OCI-LY7 (cell line): ENCODE measurements around the gene BTAF1. TPM values are rescaled to one million over a fixed set of nuclear protein-coding genes. Genes with fewer than 3 reads are reported as not detected.

Source experiments
- BruUV-seq: library from RNA; stranded (reverse); fragments of 400-500 nt; replicated peaks from 2 replicates; lab custom pipeline; 2021; lab: Mats Ljungman, UMichigan
- CTCF ChIA-PET: fragments of 300-600 bp; sonication (Branson Sonifier 250); formaldehyde crosslinking; loops from one replicate; lab custom pipeline; 2022; ENCODE audit warnings: antibody characterized with exemption; ENCODE audit not compliant: unreplicated experiment; lab: Charles Lee
- POLR2A ChIA-PET: fragments of 300-600 bp; sonication (Branson Sonifier 250); formaldehyde crosslinking; loops from one replicate; lab custom pipeline; 2022; ENCODE audit warnings: antibody characterized with exemption; lab: Charles Lee
- DNase-seq: peaks from one replicate; pipeline ENCODE4 v3.0.0-alpha.2; 2015; ENCODE audit warnings: low spot score
- H2AFZ ChIP-seq: fragments of 200-600 bp; sonication (generic), shearing (Covaris generic); 2 replicates; pipeline ENCODE4 v1.6.1; 2014; ENCODE audit warnings: mild to moderate bottlenecking, antibody characterized with exemption, low read length, moderate library complexity
- H3K27ac ChIP-seq: fragments of 200-600 bp; sonication (generic); 2 replicates; pipeline ENCODE4 v1.5.1; 2014; ENCODE audit warnings: mixed run types, low read depth, mild to moderate bottlenecking, moderate library complexity, low read length, inconsistent platforms; ENCODE audit not compliant: poor library complexity, severe bottlenecking
- H3K36me3 ChIP-seq: fragments of 200-600 bp; sonication (generic); 2 replicates; pipeline ENCODE4 v1.6.1; 2014; ENCODE audit warnings: mild to moderate bottlenecking, antibody characterized with exemption, low read length, moderate library complexity, mixed read lengths; ENCODE audit not compliant: insufficient read depth
- H3K4me1 ChIP-seq: fragments of 200-600 bp; sonication (generic); 2 replicates; pipeline ENCODE4 v1.5.1; 2014; ENCODE audit warnings: mild to moderate bottlenecking, low read length; ENCODE audit not compliant: insufficient read depth, poor library complexity, severe bottlenecking
- H3K4me2 ChIP-seq: fragments of 200-600 bp; sonication (generic); 2 replicates; pipeline ENCODE4 v1.6.1; 2014; ENCODE audit warnings: mild to moderate bottlenecking, low read length
- H3K4me3 ChIP-seq: fragments of 200-600 bp; sonication (generic); 2 replicates; pipeline ENCODE4 v1.5.1; 2014; ENCODE audit warnings: mild to moderate bottlenecking, low read depth, low read length; ENCODE audit not compliant: poor library complexity, severe bottlenecking
- H3K79me2 ChIP-seq: fragments of 200-600 bp; sonication (generic); 2 replicates; pipeline ENCODE4 v1.6.1; 2016; ENCODE audit warnings: low read depth, mild to moderate bottlenecking, low read length, moderate library complexity, mixed read lengths; ENCODE audit not compliant: insufficient read depth
- H3K9me2 ChIP-seq: fragments of 200-600 bp; sonication (generic); 2 replicates; pipeline ENCODE4 v1.6.1; 2016; ENCODE audit warnings: mild to moderate bottlenecking, low read length, mixed read lengths; ENCODE audit not compliant: insufficient read depth
- H3K9me3 ChIP-seq: fragments of 200-600 bp; sonication (generic); 2 replicates; pipeline ENCODE4 v1.6.1; 2014; ENCODE audit warnings: mild to moderate bottlenecking, mixed run types, low read length, mixed read lengths
- H4K20me1 ChIP-seq: fragments of 200-600 bp; sonication (generic); 2 replicates; pipeline ENCODE4 v1.6.1; 2014; ENCODE audit warnings: mild to moderate bottlenecking, antibody characterized with exemption, low read length, moderate library complexity, mixed read lengths; ENCODE audit not compliant: insufficient read depth
- EZH2phosphoT487 ChIP-seq: fragments of 200-600 bp; sonication (generic); IDR thresholded peaks from 2 replicates; pipeline ENCODE4 v1.6.1; 2018; ENCODE audit warnings: low read depth, borderline replicate concordance, mild to moderate bottlenecking, mixed run types, antibody characterized with exemption, low read length, moderate library complexity, mixed read lengths
- intact Hi-C: fragments of 100-400 bp; cut with micrococcal nuclease; formaldehyde crosslinking; loops from one replicate; pipeline ENCODE4 v1.10.0; 2022; ENCODE audit not compliant: unreplicated experiment
- total RNA-seq, 2 experiments: library from RNA; depleted of rRNA in 1 of 2; stranded (reverse); fragments of >200 nt in 1 of 2; shearing (Covaris generic) in 1 of 2; gene quantifications; 2 replicates each; pipeline ENCODE4 v1.2.3, GENCODE V29; 2014 to 2022
- TF ChIP-seq, protein P1 (sequence below): fragments of 200-600 bp; sonication (generic); conservative IDR thresholded peaks from 2 replicates; pipeline ENCODE4 v1.5.1; 2014; ENCODE audit warnings: mild to moderate bottlenecking, antibody characterized with exemption, low read length, moderate library complexity, mixed read lengths

The BTAF1 gene
- total RNA-seq, 2 experiments from 2014 or later = 65.1 to 95.6 TPM

DNA sequence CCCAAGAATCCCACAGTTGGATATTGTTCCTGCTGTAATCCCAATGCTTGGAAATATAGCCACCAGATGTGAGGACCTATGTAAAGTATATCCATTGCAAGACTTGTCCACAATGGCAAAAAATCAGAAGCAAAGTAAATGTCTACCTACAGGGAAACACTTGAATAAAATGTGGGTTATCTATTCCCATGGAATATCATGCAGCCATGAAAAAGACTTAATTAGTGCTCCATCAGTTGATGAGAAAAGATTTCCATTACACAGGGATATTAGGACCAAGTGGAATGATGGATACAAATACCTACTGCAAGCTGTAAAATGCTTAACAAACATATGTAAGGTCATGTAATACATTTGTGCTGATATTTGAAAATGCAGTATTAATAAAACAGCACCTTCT, 131.2 kb downstream of the BTAF1 start:
- no peaks in the 10 kb centered on the region for H3K9me2 ChIP-seq

DNA sequence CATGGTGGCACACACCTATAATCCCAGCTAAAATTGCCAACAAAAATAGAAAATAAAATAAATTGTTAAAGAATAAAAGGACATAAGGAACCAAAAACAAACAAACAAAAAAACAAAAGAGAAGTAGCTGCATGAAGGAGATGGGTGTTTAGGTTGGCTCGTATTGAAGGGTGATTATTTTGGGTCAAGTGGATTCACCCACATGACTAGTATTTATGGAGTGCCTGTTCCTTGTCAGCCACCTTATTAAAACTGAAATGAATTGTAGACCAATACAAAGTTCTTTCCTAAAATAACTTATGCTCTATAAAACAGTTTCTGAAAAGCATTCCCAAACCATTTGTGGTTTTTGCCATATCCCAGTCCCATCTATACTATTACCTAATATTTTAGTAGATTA, 138.7 kb downstream of the BTAF1 start:
- H3K9me2 ChIP-seq = no peaks in the 10 kb centered on the region
- no peaks in the 10 kb centered on the region for H3K4me1 ChIP-seq
- H3K4me3 ChIP-seq = no peak overlapping the region
- H3K4me2 ChIP-seq = no peak overlapping the region
- DNase-seq = no peak
- H3K79me2 ChIP-seq = no peaks in the 10 kb centered on the region
- no TSS peak for BruUV-seq
- TF ChIP-seq, protein P1, sequence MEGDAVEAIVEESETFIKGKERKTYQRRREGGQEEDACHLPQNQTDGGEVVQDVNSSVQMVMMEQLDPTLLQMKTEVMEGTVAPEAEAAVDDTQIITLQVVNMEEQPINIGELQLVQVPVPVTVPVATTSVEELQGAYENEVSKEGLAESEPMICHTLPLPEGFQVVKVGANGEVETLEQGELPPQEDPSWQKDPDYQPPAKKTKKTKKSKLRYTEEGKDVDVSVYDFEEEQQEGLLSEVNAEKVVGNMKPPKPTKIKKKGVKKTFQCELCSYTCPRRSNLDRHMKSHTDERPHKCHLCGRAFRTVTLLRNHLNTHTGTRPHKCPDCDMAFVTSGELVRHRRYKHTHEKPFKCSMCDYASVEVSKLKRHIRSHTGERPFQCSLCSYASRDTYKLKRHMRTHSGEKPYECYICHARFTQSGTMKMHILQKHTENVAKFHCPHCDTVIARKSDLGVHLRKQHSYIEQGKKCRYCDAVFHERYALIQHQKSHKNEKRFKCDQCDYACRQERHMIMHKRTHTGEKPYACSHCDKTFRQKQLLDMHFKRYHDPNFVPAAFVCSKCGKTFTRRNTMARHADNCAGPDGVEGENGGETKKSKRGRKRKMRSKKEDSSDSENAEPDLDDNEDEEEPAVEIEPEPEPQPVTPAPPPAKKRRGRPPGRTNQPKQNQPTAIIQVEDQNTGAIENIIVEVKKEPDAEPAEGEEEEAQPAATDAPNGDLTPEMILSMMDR = no peak
- no peak for TF ChIP-seq EZH2phosphoT487
- CTCF ChIA-PET = no interaction called here
- no peak overlapping the region for H3K27ac ChIP-seq
- intact Hi-C loops = no loop called here
- POLR2A ChIA-PET = interaction anchor here (0.7 to 1.0 kb wide), 3 partner anchors 18 to 1747 kb away, joined by 3 read pairs; no protein-coding TSS in a partner anchor
- H3K9me3 ChIP-seq = no peaks in the 10 kb centered on the region
- H4K20me1 ChIP-seq = no peaks in the 10 kb centered on the region
- no peak overlapping the region for H2AFZ ChIP-seq
- no peaks in the 10 kb centered on the region for H3K36me3 ChIP-seq

More for the DNA sequence above, 131.2 kb downstream of the BTAF1 start:
- TF ChIP-seq, protein P1 = no peak
- TF ChIP-seq EZH2phosphoT487 = no peak
- Histone ChIP-seq H3K4me2 (no peak overlapping the region), H3K79me2 (no peaks in the 10 kb centered on the region), H3K9me3 (no peaks in the 10 kb centered on the region), H3K36me3 (no peaks in the 10 kb centered on the region), H2AFZ (no peak overlapping the region), H3K27ac (no peak overlapping the region), H3K4me1 (no peaks in the 10 kb centered on the region), H4K20me1 (no peaks in the 10 kb centered on the region), H3K4me3 (no peak overlapping the region)
- ChIA-PET POLR2A (interaction anchor here (0.5 to 1.0 kb wide), 3 partner anchors 17 to 104 kb away, joined by 3 to 5 read pairs (median 3); no protein-coding TSS in a partner anchor), CTCF (no interaction called here)
- no TSS peak for BruUV-seq
- DNase-seq = no peak
- intact Hi-C loops = no loop called here

DNA sequence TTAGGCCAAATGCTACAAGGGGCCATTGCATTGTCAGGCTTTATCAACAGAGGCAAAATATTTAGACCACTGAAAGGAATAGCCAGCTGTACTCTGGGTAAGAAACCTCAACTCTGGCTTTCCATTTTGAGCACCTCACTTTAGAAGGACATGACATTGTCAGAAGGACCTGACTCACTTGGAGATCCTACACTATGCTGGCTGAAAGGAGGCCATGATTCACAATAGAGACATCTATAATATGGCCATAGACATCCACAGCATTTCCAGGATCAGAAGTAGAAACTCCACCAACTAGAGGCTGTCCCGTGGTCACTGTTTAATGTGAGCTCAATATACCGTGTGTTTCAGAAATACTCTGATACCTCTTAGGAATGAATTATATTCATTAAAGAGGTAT, 140.9 kb downstream of the BTAF1 start:
- H3K4me2 ChIP-seq = no peak overlapping the region
- no peak overlapping the region for H3K27ac ChIP-seq
- POLR2A ChIA-PET = interaction anchor here (0.5 kb wide), 1 partner anchor 61 kb away, joined by 3 read pairs; no protein-coding TSS in a partner anchor
- no peak overlapping the region for H2AFZ ChIP-seq
- TF ChIP-seq, protein P1 = no peak
- TF ChIP-seq EZH2phosphoT487 = no peak
- H4K20me1 ChIP-seq = no peaks in the 10 kb centered on the region; the same call in 1 of the 2 replicates
- no peaks in the 10 kb centered on the region for H3K36me3 ChIP-seq
- no peak for DNase-seq
- H3K9me2 ChIP-seq = no peaks in the 10 kb centered on the region
- CTCF ChIA-PET = no interaction called here
- H3K4me3 ChIP-seq = no peak overlapping the region
- no peaks in the 10 kb centered on the region for H3K4me1 ChIP-seq
- intact Hi-C loops = no loop called here
- no peaks in the 10 kb centered on the region for H3K9me3 ChIP-seq
- H3K79me2 ChIP-seq = no peaks in the 10 kb centered on the region
- no TSS peak for BruUV-seq
